Liver (tissue), 9 donors: ENCODE measurements around the gene SRRM3. TPM values are rescaled to one million over a fixed set of nuclear protein-coding genes. Genes with fewer than 3 reads are reported as not detected.

ENCODE experiments used
- DNase-seq: peaks from one replicate; pipeline ENCODE4 v3.0.0-alpha.2; 2017; ENCODE audit warnings: low spot score
- H3K27ac ChIP-seq, 2 donors: one replicate each; pipeline ENCODE4 v1.7.0; 2013; ENCODE audit warnings: inconsistent platforms in 2 of 2, low read length in 2 of 2, control low read depth in 1 of 2, low read depth in 1 of 2, mild to moderate bottlenecking in 1 of 2
- H3K27me3 ChIP-seq, 4 donors: one replicate each; pipeline versions ENCODE4 v1.6.1 to v1.7.0; 2013; ENCODE audit warnings: low read length in 3 of 4, inconsistent platforms in 1 of 4, mild to moderate bottlenecking in 1 of 4, moderate library complexity in 1 of 4; ENCODE audit not compliant: control insufficient read depth in 4 of 4, insufficient read depth in 4 of 4
- H3K36me3 ChIP-seq, 4 donors: one replicate each; pipeline versions ENCODE4 v1.6.1 to v1.7.0; 2013; ENCODE audit warnings: low read length in 3 of 4, mild to moderate bottlenecking in 3 of 4, low read depth in 1 of 4, moderate library complexity in 1 of 4; ENCODE audit not compliant: control insufficient read depth in 4 of 4, insufficient read depth in 3 of 4
- H3K4me1 ChIP-seq, 4 donors: one replicate each; pipeline versions ENCODE4 v1.6.1 to v1.7.0; 2013; ENCODE audit warnings: low read length in 3 of 4, mild to moderate bottlenecking in 3 of 4, moderate library complexity in 1 of 4; ENCODE audit not compliant: control insufficient read depth in 4 of 4, insufficient read depth in 4 of 4
- H3K4me3 ChIP-seq, 3 donors: one replicate each; pipeline versions ENCODE4 v1.6.1 to v1.7.0; 2013; ENCODE audit warnings: low read length in 3 of 3, control low read depth in 1 of 3, low read depth in 1 of 3, mild to moderate bottlenecking in 1 of 3
- H3K9ac ChIP-seq, 2 donors: one replicate each; pipeline ENCODE4 v1.7.0; 2013; ENCODE audit warnings: low read length in 2 of 2, mild to moderate bottlenecking in 2 of 2, moderate library complexity in 2 of 2, control low read depth in 1 of 2, low read depth in 1 of 2
- H3K9me3 ChIP-seq, 4 donors: one replicate each; pipeline versions ENCODE4 v1.6.1 to v1.7.0; 2013; ENCODE audit warnings: low read length in 3 of 4; ENCODE audit not compliant: control insufficient read depth in 4 of 4
- ATF3 ChIP-seq: IDR thresholded peaks from 2 replicates; pipeline ENCODE4 v1.6.1; 2016; ENCODE audit warnings: antibody characterized with exemption
- CTCF ChIP-seq: fragments of 150-350 bp; IDR thresholded peaks from 2 replicates; pipeline ENCODE4 v1.5.1; 2017; ENCODE audit warnings: improper control_type of control experiment, low read depth, low read length; ENCODE audit not compliant: missing input control
- EGR1 ChIP-seq, 2 donors: IDR thresholded peaks; 2 replicates each; pipeline ENCODE4 v1.6.1; 2016 to 2018; ENCODE audit warnings: antibody characterized with exemption in 2 of 2, low read depth in 2 of 2
- FOXA2 ChIP-seq: IDR thresholded peaks from 2 replicates; pipeline ENCODE4 v1.6.1; 2016; ENCODE audit warnings: antibody characterized with exemption
- HNF4A ChIP-seq, 2 donors: conservative IDR thresholded peaks; 2 replicates each; pipeline ENCODE4 v1.6.1; 2016; ENCODE audit warnings: antibody characterized with exemption in 2 of 2, mild to moderate bottlenecking in 2 of 2
- HNF4G ChIP-seq: IDR thresholded peaks from 2 replicates; pipeline ENCODE4 v1.6.1; 2016; ENCODE audit warnings: antibody characterized with exemption
- MAX ChIP-seq: IDR thresholded peaks from 2 replicates; pipeline ENCODE4 v1.6.1; 2016; ENCODE audit warnings: antibody characterized with exemption
- NR2F2 ChIP-seq: IDR thresholded peaks from 2 replicates; pipeline ENCODE4 v1.6.1; 2016; ENCODE audit warnings: antibody characterized with exemption
- REST ChIP-seq: IDR thresholded peaks from 2 replicates; pipeline ENCODE4 v1.6.1; 2016; ENCODE audit warnings: antibody characterized with exemption, mild to moderate bottlenecking
- RXRA ChIP-seq, 2 donors: IDR thresholded peaks; 2 replicates each; pipeline ENCODE4 v1.6.1; 2017 to 2018; ENCODE audit warnings: antibody characterized with exemption in 2 of 2, mild to moderate bottlenecking in 1 of 2
- SP1 ChIP-seq: IDR thresholded peaks from 2 replicates; pipeline ENCODE4 v1.6.1; 2018; ENCODE audit warnings: antibody characterized with exemption, mild to moderate bottlenecking
- TAF1 ChIP-seq: conservative IDR thresholded peaks from 2 replicates; pipeline ENCODE4 v1.6.1; 2016; ENCODE audit warnings: antibody characterized with exemption, mild to moderate bottlenecking
- YY1 ChIP-seq: IDR thresholded peaks from 2 replicates; pipeline ENCODE4 v1.6.1; 2016; ENCODE audit warnings: antibody characterized with exemption, mild to moderate bottlenecking
- ZBTB33 ChIP-seq: IDR thresholded peaks from 2 replicates; pipeline ENCODE4 v1.6.1; 2016; ENCODE audit warnings: antibody characterized with exemption
- WGBS: extraction: QIAGEN DNeasy Blood & Tissue Kit; methylation state at CpG from one replicate; pipeline ENCODE4 v1.1.7; 2013; 5-methylcytosine and 5-hydroxymethylcytosine counted together
- polyA plus RNA-seq, 2 donors: library from polyadenylated mRNA; stranded (reverse) in 1 of 2; unstranded in 1 of 2; fragments of 200-250 nt in 1 of 2; fragments of >200 nt in 1 of 2; fragmentation: Nextera tagmentation in 1 of 2; extraction: Ambion mirVana in 1 of 2; gene quantifications; one replicate each; pipeline versions ENCODE4 v1.2.1 to v1.2.3, GENCODE V29; 2013 to 2015
- total RNA-seq, 2 donors: library from RNA; depleted of rRNA; stranded (reverse); fragments of >200 nt; gene quantifications; one replicate each; pipeline ENCODE4 v1.2.3, GENCODE V29; 2014
- donor health status: healthy.
- donor health status: healthy.
- donor health status: healthy.
- donor health status: healthy.
- donor health status: healthy.

SRRM3 gene
- total and polyA plus RNA-seq, 4 donors, result 0.08 to 0.16 TPM; not detected in 2

GRCh38 chr7:76265299-76265698 is 63.6 kb downstream of the SRRM3 start:
- H3K27ac ChIP-seq, result no peak overlapping the region
- TF ChIP-seq EGR1 (IDR thresholded peaks at IDR 0.05; ENCODE audit: low read depth in 2 of 2) (no peak), MAX (no peak), ATF3 (no peak), REST (no peak), SP1 (no peak), YY1 (no peak), HNF4G (no peak), TAF1 (no peak), ZBTB33 (no peak), HNF4A (conservative IDR thresholded peaks at IDR 0.05) (no peak)
- H3K4me1 ChIP-seq, result peaks cover 5 to 9% (median 7%) of the 10 kb centered on the region in 4 donors
- H3K27me3 ChIP-seq, result peaks cover 0 to 6% (median 3%) of the 10 kb centered on the region in 4 donors
- DNase-seq, result no peak
- H3K36me3 ChIP-seq, result no peaks in the 10 kb centered on the region
- no peaks in the 10 kb centered on the region for H3K9me3 ChIP-seq
- WGBS, result 93% methylated on average over 7 of the region's 7 CpGs
- H3K9ac ChIP-seq, result no peak overlapping the region
- H3K4me3 ChIP-seq, result no peak overlapping the region

GRCh38 chr7:76267107-76267893 is 65.6 kb downstream of the SRRM3 start:
- H3K36me3 ChIP-seq, result no peaks in the 10 kb centered on the region
- no peaks in the 10 kb centered on the region for H3K9me3 ChIP-seq
- peaks cover 5 to 9% (median 7%) of the 10 kb centered on the region in 4 donors for H3K4me1 ChIP-seq
- 3% methylated on average over 68 of the region's 68 CpGs for WGBS
- peaks cover 0 to 7% (median 3%) of the 10 kb centered on the region in 4 donors for H3K27me3 ChIP-seq
- DNase-seq, result no peak
- H3K9ac ChIP-seq, result no peak overlapping the region
- TF ChIP-seq TAF1, result no peak
- peak overlapping the region in 2 of 3 donors; percentile 17 to 45 for H3K4me3 ChIP-seq
- H3K27ac ChIP-seq, result no peak overlapping the region

GRCh38 chr7:76267894-76268183 is 66.1 kb downstream of the SRRM3 start:
- peaks cover 0 to 7% (median 3%) of the 10 kb centered on the region in 4 donors for H3K27me3 ChIP-seq
- 12% methylated on average over 4 of the region's 4 CpGs for WGBS
- H3K27ac ChIP-seq, result no peak overlapping the region
- no peak for DNase-seq
- H3K36me3 ChIP-seq, result no peaks in the 10 kb centered on the region
- peaks cover 5 to 9% (median 7%) of the 10 kb centered on the region in 4 donors for H3K4me1 ChIP-seq
- no peaks in the 10 kb centered on the region for H3K9me3 ChIP-seq
- no peak overlapping the region for H3K4me3 ChIP-seq
- no peak overlapping the region for H3K9ac ChIP-seq
- no peak for TF ChIP-seq SP1
- TF ChIP-seq FOXA2, result no peak
- TF ChIP-seq YY1, result no peak
- no peak for TF ChIP-seq MAX
- no peak for TF ChIP-seq RXRA (IDR thresholded peaks at IDR 0.05)
- no peak for TF ChIP-seq NR2F2
- no peak for TF ChIP-seq CTCF
- no peak for TF ChIP-seq TAF1
- TF ChIP-seq HNF4A (conservative IDR thresholded peaks at IDR 0.05), result no peak
- TF ChIP-seq REST, result no peak
